Epithelial cell of proximal tubule (primary cell): Measurements from ENCODE around the gene BMX. TPM values are rescaled to one million over a fixed set of nuclear protein-coding genes. Genes with fewer than 3 reads are reported as not detected.
A peak's percentile ranks its signal among the peaks of the same experiment; 100 is the strongest.

Source experiments
- DNase-seq: peaks from one replicate; pipeline ENCODE4 v3.0.0-alpha.2; 2011; ENCODE audit warnings: low read depth
- H3K4me3 ChIP-seq: 2 replicates; pipeline ENCODE4 v1.5.1; 2011; ENCODE audit warnings: low read depth, mild to moderate bottlenecking, low read length
- total RNA-seq: library from RNA; depleted of rRNA; stranded (reverse); fragments of >200 nt; gene quantifications from 2 replicates; pipeline ENCODE4 v1.2.3, GENCODE V29; 2015
- TF ChIP-seq, protein P1 (sequence below): conservative IDR thresholded peaks from 2 replicates; pipeline ENCODE4 v1.5.1; 2012; ENCODE audit warnings: low read depth, mild to moderate bottlenecking, low read length

The BMX gene
- total RNA-seq, 1 donor from 2014 or later: not detected

DNA sequence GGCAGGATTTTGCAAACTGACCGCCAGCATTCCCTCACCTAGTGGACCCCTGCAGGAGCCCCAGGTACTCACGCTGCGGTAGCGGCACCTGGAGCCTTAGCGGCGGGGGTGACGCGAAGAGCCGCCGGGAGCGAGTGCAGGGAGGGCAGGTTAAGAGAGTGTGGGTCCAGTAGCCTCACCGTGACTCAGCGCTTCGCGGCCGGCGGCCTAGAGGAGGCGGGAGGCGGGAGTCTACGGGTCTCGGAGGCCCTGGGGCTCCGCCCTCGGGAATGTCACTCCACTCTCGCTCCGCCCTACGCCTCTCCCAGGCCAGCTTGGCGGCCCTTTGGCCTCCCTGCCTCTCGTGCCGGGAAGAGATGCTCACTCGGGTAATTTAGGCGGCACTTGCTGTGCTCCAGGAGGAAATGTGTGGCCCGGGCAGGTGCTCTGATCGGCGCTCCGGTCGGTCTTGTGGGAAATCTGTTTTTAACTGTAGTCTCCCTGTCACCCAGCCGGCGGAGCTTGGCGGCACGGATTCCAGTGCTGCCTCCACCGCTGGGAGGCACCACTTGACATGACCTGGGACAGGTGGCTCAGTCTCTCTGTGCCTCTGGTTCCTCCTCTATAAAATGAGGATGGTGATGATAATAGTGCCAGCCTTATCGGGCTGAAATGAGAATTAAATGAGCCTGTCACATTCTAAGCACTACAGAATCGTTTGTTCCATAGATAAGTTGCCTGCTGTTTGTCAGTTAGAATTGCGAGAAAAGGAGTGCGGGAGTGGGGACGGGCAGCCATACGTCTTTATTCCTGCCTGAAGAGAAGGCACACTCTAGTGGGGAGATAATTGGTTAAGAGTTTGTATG, 7.3 kb upstream of the BMX start, which contains the start of gene PIR:
Gene PIR, minus strand, starts transcription at position 216 of the 845 bp plus-strand sequence. CDS start 2,076 bp downstream, outside the sequence.
- no peak for DNase-seq
- TF ChIP-seq, protein P1, sequence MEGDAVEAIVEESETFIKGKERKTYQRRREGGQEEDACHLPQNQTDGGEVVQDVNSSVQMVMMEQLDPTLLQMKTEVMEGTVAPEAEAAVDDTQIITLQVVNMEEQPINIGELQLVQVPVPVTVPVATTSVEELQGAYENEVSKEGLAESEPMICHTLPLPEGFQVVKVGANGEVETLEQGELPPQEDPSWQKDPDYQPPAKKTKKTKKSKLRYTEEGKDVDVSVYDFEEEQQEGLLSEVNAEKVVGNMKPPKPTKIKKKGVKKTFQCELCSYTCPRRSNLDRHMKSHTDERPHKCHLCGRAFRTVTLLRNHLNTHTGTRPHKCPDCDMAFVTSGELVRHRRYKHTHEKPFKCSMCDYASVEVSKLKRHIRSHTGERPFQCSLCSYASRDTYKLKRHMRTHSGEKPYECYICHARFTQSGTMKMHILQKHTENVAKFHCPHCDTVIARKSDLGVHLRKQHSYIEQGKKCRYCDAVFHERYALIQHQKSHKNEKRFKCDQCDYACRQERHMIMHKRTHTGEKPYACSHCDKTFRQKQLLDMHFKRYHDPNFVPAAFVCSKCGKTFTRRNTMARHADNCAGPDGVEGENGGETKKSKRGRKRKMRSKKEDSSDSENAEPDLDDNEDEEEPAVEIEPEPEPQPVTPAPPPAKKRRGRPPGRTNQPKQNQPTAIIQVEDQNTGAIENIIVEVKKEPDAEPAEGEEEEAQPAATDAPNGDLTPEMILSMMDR: peak; percentile 48
- peak within 1 kb of the TSS; percentile 59 for H3K4me3 ChIP-seq

DNA sequence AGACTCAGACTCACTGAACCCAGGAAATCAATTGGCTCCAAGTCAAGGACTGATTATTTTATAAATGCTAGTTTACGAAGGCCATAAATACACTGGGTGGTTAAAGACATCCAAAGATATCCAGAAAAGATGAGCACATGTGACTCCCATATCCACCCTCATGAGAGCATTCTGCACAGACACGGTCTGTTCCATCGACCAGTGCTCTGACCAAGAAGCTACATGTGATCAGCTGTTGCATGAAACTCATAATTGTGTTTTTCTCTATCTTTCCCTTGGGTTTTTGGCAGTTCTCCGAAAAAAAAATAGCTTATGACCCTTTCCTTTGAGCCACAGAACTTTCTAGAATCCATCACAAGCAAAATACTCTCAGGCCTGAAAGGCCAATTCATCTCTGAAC, 4.8 kb upstream of the BMX start:
- TF ChIP-seq, protein P1: no peak
- no peak overlapping the region for H3K4me3 ChIP-seq
- DNase-seq: no peak

DNA sequence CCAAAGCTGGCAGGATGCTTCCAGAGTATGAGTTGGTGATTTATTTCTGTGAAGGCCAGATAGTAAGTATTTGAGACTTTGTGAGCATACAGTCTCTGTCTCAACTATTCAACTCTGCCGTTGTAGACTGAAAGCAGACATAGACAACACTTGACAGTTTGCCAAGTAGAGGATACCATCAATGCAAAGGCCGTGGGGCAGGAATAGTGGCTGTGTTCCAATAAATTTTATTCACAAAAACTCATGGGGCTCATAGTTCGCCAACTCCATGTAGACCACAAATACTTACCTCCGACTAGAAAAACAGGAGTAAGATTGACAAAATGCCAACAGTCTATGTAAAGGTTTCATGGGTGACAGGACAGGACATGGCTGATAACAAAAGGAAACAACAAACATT, 3.8 kb upstream of the BMX start:
- no peak overlapping the region for H3K4me3 ChIP-seq
- DNase-seq: no peak
- TF ChIP-seq, protein P1: no peak

DNA sequence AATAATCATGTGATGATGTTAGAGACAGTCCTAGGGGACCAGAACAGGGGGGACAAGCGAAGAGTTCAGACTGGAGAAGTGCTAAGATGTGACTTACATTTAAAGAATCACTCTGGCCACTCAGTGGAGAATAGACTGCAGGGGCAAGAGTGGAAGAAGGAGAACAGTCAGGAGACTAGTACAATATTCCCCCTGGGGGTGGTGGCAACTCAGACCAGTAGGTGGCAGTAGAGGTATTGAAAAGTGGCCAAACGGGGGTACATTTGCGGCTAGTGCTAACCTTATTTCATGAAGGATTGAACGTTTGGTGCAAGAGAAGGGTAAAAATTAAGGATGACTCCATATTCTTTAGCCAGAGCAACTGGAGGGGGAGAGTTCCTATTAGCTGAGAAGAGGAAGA, 2.7 kb upstream of the BMX start:
- TF ChIP-seq, protein P1: peak; percentile 68
- H3K4me3 ChIP-seq: no peak overlapping the region
- DNase-seq: no peak

GRCh38 chrX:15498741-15499140, 1.9 kb upstream of the BMX start:
- H3K4me3 ChIP-seq: no peak overlapping the region
- TF ChIP-seq, protein P1: no peak
- no peak for DNase-seq

GRCh38 chrX:15499976-15500375, 631 bp upstream of the BMX start:
- TF ChIP-seq, protein P1: no peak
- no peak overlapping the region for H3K4me3 ChIP-seq
- DNase-seq: no peak

- no peak for DNase-seq
- H3K4me3 ChIP-seq: no peak overlapping the region
- TF ChIP-seq, protein P1: no peak
These were observed 899 bp downstream of the BMX start for GRCh38 chrX:15501506-15501905.
